Activated T-cell treated with anti-CD3 and anti-CD28 coated beads, Interleukin-2, amount 50 U/mL, for 24 hours (primary cell): ENCODE measurements around the gene TFDP2.

Experiments
- DNase-seq: peaks from one replicate; pipeline ENCODE4 v3.0.0-alpha.2; 2020
- H3K27ac Mint-ChIP-seq: 2 replicates; pipeline ENCODE4 v1.8.0; 2020; ENCODE audit warnings: mild to moderate bottlenecking, mixed read lengths
- H3K27me3 Mint-ChIP-seq: 2 replicates; pipeline ENCODE4 v1.8.0; 2020; ENCODE audit warnings: mixed read lengths
- H3K36me3 Mint-ChIP-seq: 2 replicates; pipeline ENCODE4 v1.8.0; 2020; ENCODE audit warnings: low read depth, mixed read lengths
- H3K4me1 Mint-ChIP-seq: 2 replicates; pipeline ENCODE4 v1.8.0; 2020; ENCODE audit warnings: low read depth, mixed read lengths
- H3K4me3 Mint-ChIP-seq: 2 replicates; pipeline ENCODE4 v1.8.0; 2020; ENCODE audit warnings: mild to moderate bottlenecking, moderate library complexity, mixed read lengths
- H3K9me3 Mint-ChIP-seq: 2 replicates; pipeline ENCODE4 v1.8.0; 2020; ENCODE audit warnings: mixed read lengths

Gene TFDP2

GRCh38 chr3:141905129-141905528, 244.2 kb downstream of the TFDP2 start:
- peaks cover 35% of the 10 kb centered on the region for H3K4me1 Mint-ChIP-seq
- no peak for DNase-seq
- peaks cover 4% of the 10 kb centered on the region for H3K9me3 Mint-ChIP-seq
- peaks cover 88% of the 10 kb centered on the region for H3K36me3 Mint-ChIP-seq
- no peaks in the 10 kb centered on the region for H3K27me3 Mint-ChIP-seq
- H3K4me3 Mint-ChIP-seq: no peak overlapping the region
- H3K27ac Mint-ChIP-seq: peak overlapping the region; percentile 90

- no peaks in the 10 kb centered on the region for H3K27me3 Mint-ChIP-seq
- peaks cover 88% of the 10 kb centered on the region for H3K36me3 Mint-ChIP-seq
- H3K27ac Mint-ChIP-seq: peak overlapping the region; percentile 61
- peaks cover 38% of the 10 kb centered on the region for H3K4me1 Mint-ChIP-seq
- no peak for DNase-seq
- peaks cover 5% of the 10 kb centered on the region for H3K9me3 Mint-ChIP-seq
- no peak overlapping the region for H3K4me3 Mint-ChIP-seq
Measured at GRCh38 chr3:141904203-141904602, 245.1 kb downstream of the TFDP2 start.

GRCh38 chr3:141901914-141902313, 247.4 kb downstream of the TFDP2 start:
- DNase-seq: no peak
- Mint-ChIP-seq H3K27me3 (no peaks in the 10 kb centered on the region), H3K4me3 (no peak overlapping the region), H3K36me3 (peaks cover 84% of the 10 kb centered on the region), H3K27ac (peak overlapping the region; percentile 23), H3K9me3 (peaks cover 10% of the 10 kb centered on the region), H3K4me1 (peaks cover 45% of the 10 kb centered on the region)

- H3K27ac Mint-ChIP-seq: peak overlapping the region; percentile 66
Measured at GRCh38 chr3:141900343-141900742, 249.0 kb downstream of the TFDP2 start.

GRCh38 chr3:141898908-141899307, 250.4 kb downstream of the TFDP2 start:
- no peak overlapping the region for H3K27ac Mint-ChIP-seq
- no peak overlapping the region for H3K4me3 Mint-ChIP-seq
- H3K36me3 Mint-ChIP-seq: peaks cover 84% of the 10 kb centered on the region
- no peak for DNase-seq
- H3K9me3 Mint-ChIP-seq: peaks cover 10% of the 10 kb centered on the region
- no peaks in the 10 kb centered on the region for H3K27me3 Mint-ChIP-seq
- peaks cover 52% of the 10 kb centered on the region for H3K4me1 Mint-ChIP-seq

More at GRCh38 chr3:141900343-141900742, 249.0 kb downstream of the TFDP2 start:
- no peak overlapping the region for H3K4me3 Mint-ChIP-seq
- H3K9me3 Mint-ChIP-seq: peaks cover 10% of the 10 kb centered on the region
- DNase-seq: no peak
- H3K27me3 Mint-ChIP-seq: no peaks in the 10 kb centered on the region
- peaks cover 58% of the 10 kb centered on the region for H3K4me1 Mint-ChIP-seq
- H3K36me3 Mint-ChIP-seq: peaks cover 88% of the 10 kb centered on the region

- Mint-ChIP-seq H3K36me3 (peaks cover 83% of the 10 kb centered on the region), H3K4me1 (peaks cover 61% of the 10 kb centered on the region), H3K27ac (no peak overlapping the region), H3K4me3 (no peak overlapping the region), H3K9me3 (peaks cover 10% of the 10 kb centered on the region), H3K27me3 (no peaks in the 10 kb centered on the region)
- no peak for DNase-seq
Measured at GRCh38 chr3:141895731-141896130, 253.6 kb downstream of the TFDP2 start.

- Mint-ChIP-seq H3K36me3 (peaks cover 76% of the 10 kb centered on the region), H3K4me3 (no peak overlapping the region), H3K27ac (no peak overlapping the region), H3K27me3 (no peaks in the 10 kb centered on the region), H3K4me1 (peaks cover 56% of the 10 kb centered on the region), H3K9me3 (peaks cover 5% of the 10 kb centered on the region)
- no peak for DNase-seq
Measured at GRCh38 chr3:141894524-141895176, 254.7 kb downstream of the TFDP2 start.
